Lower leg skin (tissue), 4 donors: ENCODE measurements around the gene ARHGAP22. TPM values are rescaled to one million over a fixed set of nuclear protein-coding genes. Genes with fewer than 3 reads are reported as not detected.

Source experiments
- DNase-seq, 2 donors: peaks; one replicate each; pipeline ENCODE4 v3.0.0-alpha.2; 2019; ENCODE audit warnings: low spot score in 2 of 2
- H3K4me3 ChIP-seq: fragments of 200-600 bp; sonication (generic); 2 replicates; pipeline ENCODE4 v1.5.1; 2017; ENCODE audit warnings: mild to moderate bottlenecking, low read depth; ENCODE audit not compliant: poor library complexity, severe bottlenecking
- CTCF ChIP-seq, 3 donors: fragments of 450-650 bp; IDR thresholded peaks; one replicate each; pipeline ENCODE4 v1.5.1; 2016; ENCODE audit warnings: antibody characterized with exemption in 3 of 3, mild to moderate bottlenecking in 3 of 3, moderate library complexity in 2 of 3
- POLR2A ChIP-seq, 2 donors: fragments of 450-650 bp; IDR thresholded peaks; one replicate each; pipeline ENCODE4 v1.6.1; 2016 to 2017; ENCODE audit warnings: antibody characterized with exemption in 2 of 2, mild to moderate bottlenecking in 1 of 2, moderate library complexity in 1 of 2
- WGBS, 2 donors: methylation state at CpG; one replicate each; pipeline ENCODE4 v1.1.5; 2018; 5-methylcytosine and 5-hydroxymethylcytosine counted together
- intact Hi-C: fragments of 100-400 bp; cut with DNase I; formaldehyde crosslinking; loops from one replicate; pipeline ENCODE4 v1.15.0; 2023; ENCODE audit warnings: low total_unique reads
- total RNA-seq, 4 donors: library from RNA; depleted of rRNA; stranded (reverse); fragments of >200 nt; gene quantifications; one replicate each; pipeline ENCODE4 v1.1.0, GENCODE V29; 2016

Gene ARHGAP22
- total RNA-seq, 4 donors from 2014 or later, result 0.46 to 3.0 (median 1.4) TPM

GRCh38 chr10:48460182-48460581 lies 144.7 kb downstream of the ARHGAP22 start:
- WGBS, 2 donors, result 82 to 90% methylated on average over 2 of the region's 2 CpGs
- no peak for TF ChIP-seq CTCF (IDR thresholded peaks at IDR 0.05)
- no peak for TF ChIP-seq POLR2A (IDR thresholded peaks at IDR 0.05)
- intact Hi-C loops, result no loop called here

GRCh38 chr10:48459270-48460150 lies 145.4 kb downstream of the ARHGAP22 start:
- no peak overlapping the region for H3K4me3 ChIP-seq
- intact Hi-C loops, result no loop called here
- TF ChIP-seq CTCF (IDR thresholded peaks at IDR 0.05), result no peak
- WGBS, 2 donors, result 83 to 91% methylated on average over 22 to 23 of the region's 23 CpGs
- peak in 1 of 2 donors; percentile 79 for DNase-seq

More at GRCh38 chr10:48460182-48460581, 144.7 kb downstream of the ARHGAP22 start:
- no peak for DNase-seq
- no peak overlapping the region for H3K4me3 ChIP-seq

GRCh38 chr10:48458662-48459048 lies 146.2 kb downstream of the ARHGAP22 start:
- WGBS, 2 donors, result 70 to 76% methylated on average over 6 of the region's 6 CpGs
- intact Hi-C loops, result no loop called here
- H3K4me3 ChIP-seq, result no peak overlapping the region
- DNase-seq, result peak in 1 of 2 donors; percentile 18
- TF ChIP-seq CTCF (IDR thresholded peaks at IDR 0.05), result no peak
- no peak for TF ChIP-seq POLR2A (IDR thresholded peaks at IDR 0.05)

- WGBS, 2 donors, result 70 to 72% methylated on average over 5 of the region's 5 CpGs
- intact Hi-C loops, result no loop called here
- DNase-seq, result peak in 1 of 2 donors; percentile 76
- no peak overlapping the region for H3K4me3 ChIP-seq
- no peak for TF ChIP-seq POLR2A (IDR thresholded peaks at IDR 0.05)
- no peak for TF ChIP-seq CTCF (IDR thresholded peaks at IDR 0.05)
Observed at GRCh38 chr10:48457949-48458661, 146.8 kb downstream of the ARHGAP22 start.

GRCh38 chr10:48456808-48457761 lies 147.8 kb downstream of the ARHGAP22 start:
- intact Hi-C loops, result no loop called here
- no peak overlapping the region for H3K4me3 ChIP-seq
- 76 to 85% methylated on average over 22 to 24 of the region's 24 CpGs for WGBS, 2 donors
- TF ChIP-seq POLR2A (IDR thresholded peaks at IDR 0.05) (no peak), CTCF (IDR thresholded peaks at IDR 0.05) (no peak)
- DNase-seq, result peak in 1 of 2 donors; percentile 79
